GM12872 (cell line): ENCODE results near the gene MIPOL1.

Experiments
- CTCF ChIP-seq: IDR thresholded peaks from 3 replicates; pipeline ENCODE4 v1.5.1; 2011; ENCODE audit warnings: low read depth, mild to moderate bottlenecking, low read length, moderate library complexity; ENCODE audit not compliant: insufficient read depth

The MIPOL1 gene

GRCh38 chr14:37428954-37429353 is 231.2 kb downstream of the MIPOL1 start:
- TF ChIP-seq CTCF: no peak

GRCh38 chr14:37429618-37430017 is 231.9 kb downstream of the MIPOL1 start:
- no peak for TF ChIP-seq CTCF

GRCh38 chr14:37434867-37435266 is 237.1 kb downstream of the MIPOL1 start:
- no peak for TF ChIP-seq CTCF

GRCh38 chr14:37436519-37436918 is 238.8 kb downstream of the MIPOL1 start:
- no peak for TF ChIP-seq CTCF

GRCh38 chr14:37437490-37437889 is 239.8 kb downstream of the MIPOL1 start:
- no peak for TF ChIP-seq CTCF

- TF ChIP-seq CTCF: no peak
These were observed 240.7 kb downstream of the MIPOL1 start for GRCh38 chr14:37438444-37438843.

GRCh38 chr14:37443461-37443860 is 245.7 kb downstream of the MIPOL1 start:
- TF ChIP-seq CTCF: no peak
